GM12878 (cell line): Measurements from ENCODE around the gene PTMA. TPM values are rescaled to one million over a fixed set of nuclear protein-coding genes. Genes with fewer than 3 reads are reported as not detected.

Experiments used
- ATAC-seq: fragments of 200-7000 bp; cut with Tn5 transposase; 3 replicates; pipeline ENCODE4 v1.9.1; 2020; ENCODE audit warnings: mild to moderate bottlenecking, moderate library complexity
- BruUV-seq: library from RNA; stranded (reverse); fragments of 400-500 nt; replicated peaks from 2 replicates; lab custom pipeline; 2021; lab: Mats Ljungman, UMichigan
- CTCF ChIA-PET: fragments of 300-600 bp; sonication (Branson Sonifier 250); formaldehyde crosslinking; extraction: SDS; loops from one replicate; lab custom pipeline; 2021; ENCODE audit warnings: inconsistent platforms; lab: Yijun Ruan, JAX
- POLR2A ChIA-PET: fragments of 350-600 bp; formaldehyde crosslinking; extraction: SDS; loops from one replicate; lab custom pipeline; 2021; ENCODE audit warnings: inconsistent platforms; lab: Charles Lee
- RAD21 ChIA-PET: fragments of 300-600 bp; sonication (Branson Sonifier 250); formaldehyde crosslinking; loops from one replicate; lab custom pipeline; 2023; ENCODE audit warnings: antibody characterized with exemption; ENCODE audit not compliant: unreplicated experiment; lab: Charles Lee
- SMC1A ChIA-PET: fragments of 300-600 bp; sonication (Branson Sonifier 250); formaldehyde crosslinking; loops from one replicate; lab custom pipeline; 2023; ENCODE audit not compliant: unreplicated experiment, uncharacterized antibody; lab: Charles Lee
- DNase-seq: peaks from one replicate; pipeline ENCODE4 v3.0.0-alpha.2; 2011; ENCODE audit warnings: low read depth, low spot score
- FAIRE-seq: peaks from 3 replicates; lab custom pipeline; 2011; peaks lifted over from hg19 to GRCh38; lab: Jason Lieb, UNC
- H2AFZ ChIP-seq: 2 replicates; pipeline ENCODE4 v1.6.0; 2011; ENCODE audit warnings: low read depth, low read length, control low read depth; ENCODE audit not compliant: control insufficient read depth
- H3K27ac ChIP-seq: 2 replicates; pipeline ENCODE4 v1.5.1; 2011; ENCODE audit warnings: control low read depth; ENCODE audit not compliant: control insufficient read depth, insufficient read depth
- H3K27me3 ChIP-seq, 2 experiments: replicated peaks in 1 of 2; 2 replicates each; pipeline versions ENCODE4 v1.6.0 to v1.6.1; 2011; ENCODE audit warnings: low read length in 1 of 2; ENCODE audit not compliant: control insufficient read depth in 2 of 2, insufficient read depth in 2 of 2
- H3K36me3 ChIP-seq, 2 experiments: 2 replicates each; pipeline ENCODE4 v1.5.1; 2011; ENCODE audit warnings: low read length in 1 of 2; ENCODE audit not compliant: control insufficient read depth in 2 of 2, insufficient read depth in 2 of 2
- H3K4me1 ChIP-seq: 2 replicates; pipeline ENCODE4 v1.6.1; 2011; ENCODE audit warnings: mild to moderate bottlenecking, low read length, moderate library complexity, mixed read lengths; ENCODE audit not compliant: control insufficient read depth, insufficient read depth
- H3K4me2 ChIP-seq: 2 replicates; pipeline ENCODE4 v1.6.0; 2011; ENCODE audit warnings: control low read depth; ENCODE audit not compliant: control insufficient read depth, insufficient read depth
- H3K4me3 ChIP-seq: fragments of 200-600 bp; sonication (generic); 2 replicates; pipeline ENCODE4 v1.5.1; 2016
- H3K79me2 ChIP-seq: 2 replicates; pipeline ENCODE4 v1.6.0; 2011; ENCODE audit warnings: low read length; ENCODE audit not compliant: control insufficient read depth, insufficient read depth
- H3K9ac ChIP-seq: 2 replicates; pipeline ENCODE4 v1.8.0; 2011; ENCODE audit warnings: low read length, control low read depth, mixed read lengths; ENCODE audit not compliant: control insufficient read depth, insufficient read depth
- H3K9me3 ChIP-seq: replicated peaks from 3 replicates; pipeline ENCODE4 v1.5.1; 2011; ENCODE audit warnings: mild to moderate bottlenecking, low read length; ENCODE audit not compliant: control insufficient read depth, insufficient read depth
- H4K20me1 ChIP-seq: 2 replicates; pipeline ENCODE4 v1.6.0; 2011; ENCODE audit not compliant: control insufficient read depth, insufficient read depth
- EP300 ChIP-seq, 2 experiments: fragments of 150-350 bp in 1 of 2; IDR thresholded peaks; 2 replicates each; pipeline ENCODE4 v1.6.1; 2011 to 2012; ENCODE audit warnings: low read depth in 2 of 2, low read length in 2 of 2, borderline replicate concordance in 1 of 2, improper control_type of control experiment in 1 of 2, inconsistent platforms in 1 of 2; ENCODE audit not compliant: control insufficient read depth in 1 of 2
- EZH2 ChIP-seq: IDR thresholded peaks from 2 replicates; pipeline ENCODE4 v1.6.1; 2012; ENCODE audit warnings: low read depth, mild to moderate bottlenecking, control low read depth, inconsistent platforms, low read length, borderline replicate concordance; ENCODE audit not compliant: control insufficient read depth
- IRF4 ChIP-seq: IDR thresholded peaks from 2 replicates; pipeline ENCODE4 v1.6.1; 2011; ENCODE audit warnings: low read depth, low read length
- RAD51 ChIP-seq: fragments of 450-650 bp; IDR thresholded peaks from 2 replicates; pipeline ENCODE4 v1.6.1; 2016; ENCODE audit warnings: moderate library complexity, mild to moderate bottlenecking, inconsistent platforms
- TBL1XR1 ChIP-seq: IDR thresholded peaks from 2 replicates; pipeline ENCODE4 v1.6.1; 2012; ENCODE audit warnings: low read depth, low read length, improper control_type of control experiment
- ZNF687 ChIP-seq: fragments of 450-650 bp; IDR thresholded peaks from 2 replicates; pipeline ENCODE4 v1.6.1; 2017; ENCODE audit warnings: mild to moderate bottlenecking, moderate library complexity
- WGBS: methylation state at CpG from one replicate; pipeline ENCODE4 v1.1.6; 2016; ENCODE audit warnings: low lambda C conversion rate; ENCODE audit not compliant: insufficient replicate concordance, insufficient coverage; ENCODE audit errors: missing lambda C conversion rate; 5-methylcytosine and 5-hydroxymethylcytosine counted together
- in situ Hi-C: fragments of 300-500 bp; cut with MboI; formaldehyde crosslinking; loops from 9 replicates; pipeline ENCODE4 v1.14.3; 2018; ENCODE audit warnings: mixed read lengths
- intact Hi-C: fragments of 100-400 bp; cut with micrococcal nuclease; formaldehyde crosslinking; loops from one replicate; pipeline ENCODE4 v1.14.2; 2022; ENCODE audit not compliant: unreplicated experiment
- polyA plus RNA-seq, 11 experiments: library from polyadenylated mRNA; depleted of rRNA in 4 of 11; unstranded in 6 of 11; stranded (reverse) in 5 of 11; fragments of >200 nt; fragmentation: Nextera tagmentation in 4 of 11; fragmentation: Illumina TruSeq in 1 of 11; extraction: Ambion mirVana in 4 of 11; extraction: Trizol in 1 of 11; gene quantifications; 1 replicate in 1 of 11; 2 replicates in 10 of 11; pipeline versions ENCODE4 v1.2.1 to v1.2.3, GENCODE V29; 2011 to 2016; ENCODE audit warnings: inconsistent platforms in 2 of 11, missing spikeins in 2 of 11, low read depth in 1 of 11
- total RNA-seq, 4 experiments: library from RNA; depleted of rRNA in 3 of 4; stranded (reverse); fragments of >200 nt in 3 of 4; fragmentation: Illumina TruSeq in 1 of 4; extraction: Trizol in 1 of 4; gene quantifications; 2 replicates each; pipeline versions ENCODE4 v1.2.1 to v1.2.3, GENCODE V29; 2013 to 2021

PTMA gene
- total and polyA plus RNA-seq, 10 of the 15 experiments (the other 5 are each of a cell fraction or from before 2014, with no cell fraction given) = 1,144 to 5,018 (median 3,464) TPM

GRCh38 chr2:231692847-231693246, 15.5 kb upstream of the PTMA start:
- ATAC-seq (peak; percentile 53; the same call in 2 of the 3 replicates), DNase-seq (no peak), FAIRE-seq (no peak)
- Histone ChIP-seq H3K9me3 (no peaks in the 10 kb centered on the region), H3K27ac (no peak overlapping the region), H2AFZ (no peak overlapping the region), H3K9ac (no peak overlapping the region), H3K27me3 (no peaks in the 10 kb centered on the region), H3K36me3 (no peaks in the 10 kb centered on the region), H3K4me2 (no peak overlapping the region), H3K4me3 (no peak overlapping the region), H3K79me2 (no peaks in the 10 kb centered on the region), H4K20me1 (no peaks in the 10 kb centered on the region), H3K4me1 (no peaks in the 10 kb centered on the region)
- ChIA-PET RAD21 (interaction anchor here (24.6 kb wide), 1 partner anchor 24 kb away, joined by 463 read pairs; no protein-coding TSS in a partner anchor), SMC1A (interaction anchor here (0.9 kb wide), 1 partner anchor 15 kb away, joined by 4 read pairs; no protein-coding TSS in a partner anchor), CTCF (interaction anchor here (1.5 kb wide), 1 partner anchor 16 kb away, joined by 6 read pairs; no protein-coding TSS in a partner anchor), POLR2A (no interaction called here)
- intact Hi-C loops (no loop called here), in situ Hi-C loops (no loop called here)
- TF ChIP-seq RAD51 = no peak
- no peak for TF ChIP-seq EP300 (IDR thresholded peaks at IDR 0.05; ENCODE audit: borderline replicate concordance in 1 of 2, control insufficient read depth in 1 of 2, low read depth in 2 of 2, low read length in 2 of 2)
- TF ChIP-seq EZH2 = no peak
- no peak for TF ChIP-seq TBL1XR1
- no peak for TF ChIP-seq IRF4
- TF ChIP-seq ZNF687 = no peak
- BruUV-seq = no TSS peak
- 88% methylated on average over 12 of the region's 13 CpGs for WGBS
